GM18520 (cell line): ENCODE measurements around the gene FHIT.
"Not testable (repeated sequence)": the region's sequence is repeated elsewhere in the genome, so short reads cannot be mapped to it uniquely, and the experiment has no call there.

Experiments
- ATAC-seq: cut with Tn5 transposase; IDR thresholded peaks from one replicate; pipeline ENCODE4 v1.9.1; 2021; ENCODE audit not compliant: unreplicated experiment

FHIT gene

GRCh38 chr3:61227799-61228198, 23.5 kb downstream of the FHIT start:
- no peak for ATAC-seq

- no peak for ATAC-seq
Observed at GRCh38 chr3:61226166-61226686, 25.0 kb downstream of the FHIT start.

GRCh38 chr3:61224823-61225222, 26.4 kb downstream of the FHIT start:
- no peak for ATAC-seq

GRCh38 chr3:61223451-61223850, 27.8 kb downstream of the FHIT start:
- no peak for ATAC-seq

GRCh38 chr3:61222467-61222866, 28.8 kb downstream of the FHIT start:
- no peak for ATAC-seq

GRCh38 chr3:61221759-61222362, 29.4 kb downstream of the FHIT start:
- no peak for ATAC-seq

GRCh38 chr3:61218504-61218903, 32.7 kb downstream of the FHIT start:
- no peak for ATAC-seq

- ATAC-seq = not testable (repeated sequence)
Observed at GRCh38 chr3:61216171-61216570, 35.1 kb downstream of the FHIT start.

GRCh38 chr3:61202086-61202485, 49.2 kb downstream of the FHIT start:
- ATAC-seq = no peak

GRCh38 chr3:61201071-61201470, 50.2 kb downstream of the FHIT start:
- ATAC-seq = no peak

GRCh38 chr3:61200270-61200669, 51.0 kb downstream of the FHIT start:
- ATAC-seq = no peak

GRCh38 chr3:61199843-61200242, 51.4 kb downstream of the FHIT start:
- ATAC-seq = no peak

GRCh38 chr3:61194892-61195538, 56.2 kb downstream of the FHIT start:
- no peak for ATAC-seq

GRCh38 chr3:61192222-61192621, 59.0 kb downstream of the FHIT start:
- ATAC-seq = no peak

GRCh38 chr3:61190205-61190604, 61.0 kb downstream of the FHIT start:
- not testable (repeated sequence) for ATAC-seq

- no peak for ATAC-seq
Observed at GRCh38 chr3:61186030-61186429, 65.2 kb downstream of the FHIT start.

GRCh38 chr3:61184956-61185355, 66.3 kb downstream of the FHIT start:
- ATAC-seq = no peak

- ATAC-seq = no peak
Observed at GRCh38 chr3:61182662-61183061, 68.6 kb downstream of the FHIT start.

GRCh38 chr3:61181874-61182273, 69.4 kb downstream of the FHIT start:
- peak; percentile 100 for ATAC-seq

- no peak for ATAC-seq
Observed at GRCh38 chr3:61180206-61180605, 71.0 kb downstream of the FHIT start.

- ATAC-seq = no peak
Observed at GRCh38 chr3:61178167-61178566, 73.1 kb downstream of the FHIT start.

GRCh38 chr3:61177450-61177849, 73.8 kb downstream of the FHIT start:
- ATAC-seq = no peak

- ATAC-seq = no peak
Observed at GRCh38 chr3:61173676-61174075, 77.6 kb downstream of the FHIT start.
